Stimulated activated naive CD8-positive, alpha-beta T cell treated with anti-CD3 and anti-CD28 coated beads, Interleukin-15, amount 100 ng/mL, for 72 hours (primary cell): ENCODE measurements around the gene FANCC.
"Not testable (repeated sequence)": the region's sequence is repeated elsewhere in the genome, so short reads cannot be mapped to it uniquely, and the experiment has no call there.

ENCODE experiments used
- ATAC-seq: fragments of 150-1000 bp; cut with Tn5 transposase; 2 replicates; pipeline ENCODE4 v1.10.0; 2021; ENCODE audit warnings: mild to moderate bottlenecking, moderate library complexity
- DNase-seq, 2 donors: peaks; one replicate each; pipeline ENCODE4 v3.0.0; 2021 to 2022
- H3K27ac Mint-ChIP-seq, 2 donors: one replicate each; pipeline ENCODE4 v1.8.0; 2022; ENCODE audit warnings: mild to moderate bottlenecking in 2 of 2, mixed read lengths in 2 of 2, moderate library complexity in 2 of 2
- H3K27me3 Mint-ChIP-seq: one replicate; pipeline ENCODE4 v1.8.0; 2022; ENCODE audit warnings: mixed read lengths
- H3K4me1 Mint-ChIP-seq: one replicate; pipeline ENCODE4 v1.8.0; 2022; ENCODE audit warnings: mild to moderate bottlenecking, mixed read lengths
- H3K4me3 Mint-ChIP-seq, 2 donors: one replicate each; pipeline ENCODE4 v1.8.0; 2022; ENCODE audit warnings: mild to moderate bottlenecking in 2 of 2, mixed read lengths in 2 of 2, moderate library complexity in 1 of 2
- H3K9me3 Mint-ChIP-seq, 2 donors: one replicate each; pipeline ENCODE4 v1.8.0; 2022; ENCODE audit warnings: mixed read lengths in 2 of 2

Gene FANCC

GRCh38 chr9:95239071-95239470, 78.4 kb downstream of the FANCC start:
- DNase-seq: no peak
- Mint-ChIP-seq H3K9me3 (no peaks in the 10 kb centered on the region), H3K4me1 (no peaks in the 10 kb centered on the region), H3K27ac (peak overlapping the region in 1 of 2 donors; percentile 60), H3K4me3 (no peak overlapping the region), H3K27me3 (no peaks in the 10 kb centered on the region)
- no peak for ATAC-seq

GRCh38 chr9:95237336-95237735, 80.2 kb downstream of the FANCC start:
- Mint-ChIP-seq H3K27ac (no peak overlapping the region), H3K27me3 (no peaks in the 10 kb centered on the region), H3K9me3 (no peaks in the 10 kb centered on the region)

GRCh38 chr9:95230046-95230445, 87.5 kb downstream of the FANCC start:
- ATAC-seq (no peak), DNase-seq (no peak)
- Mint-ChIP-seq H3K9me3 (no peaks in the 10 kb centered on the region), H3K27me3 (no peaks in the 10 kb centered on the region), H3K4me3 (no peak overlapping the region), H3K4me1 (no peaks in the 10 kb centered on the region), H3K27ac (no peak overlapping the region)

More at GRCh38 chr9:95237336-95237735, 80.2 kb downstream of the FANCC start:
- DNase-seq (no peak), ATAC-seq (no peak)
- Mint-ChIP-seq H3K4me3 (no peak overlapping the region), H3K4me1 (no peaks in the 10 kb centered on the region)

- no peak for ATAC-seq
- Mint-ChIP-seq H3K27me3 (no peaks in the 10 kb centered on the region), H3K4me1 (no peaks in the 10 kb centered on the region), H3K4me3 (no peak overlapping the region), H3K9me3 (no peaks in the 10 kb centered on the region), H3K27ac (peak overlapping the region in 1 of 2 donors; percentile 9)
- no peak for DNase-seq
Measured at GRCh38 chr9:95229230-95229915, 88.1 kb downstream of the FANCC start.

GRCh38 chr9:95226921-95227320, 90.6 kb downstream of the FANCC start:
- Mint-ChIP-seq H3K27me3 (no peaks in the 10 kb centered on the region), H3K27ac (no peak overlapping the region), H3K4me1 (no peaks in the 10 kb centered on the region), H3K9me3 (no peaks in the 10 kb centered on the region), H3K4me3 (no peak overlapping the region)
- DNase-seq: no peak
- no peak for ATAC-seq

GRCh38 chr9:95225726-95226106, 91.8 kb downstream of the FANCC start:
- no peak for DNase-seq
- H3K4me3 Mint-ChIP-seq: no peak overlapping the region
- ATAC-seq: no peak
- no peak overlapping the region for H3K27ac Mint-ChIP-seq
- no peaks in the 10 kb centered on the region for H3K4me1 Mint-ChIP-seq
- H3K9me3 Mint-ChIP-seq: no peaks in the 10 kb centered on the region
- no peaks in the 10 kb centered on the region for H3K27me3 Mint-ChIP-seq

GRCh38 chr9:95225076-95225725, 92.3 kb downstream of the FANCC start:
- Mint-ChIP-seq H3K4me1 (no peaks in the 10 kb centered on the region), H3K4me3 (no peak overlapping the region), H3K27ac (no peak overlapping the region), H3K27me3 (no peaks in the 10 kb centered on the region), H3K9me3 (no peaks in the 10 kb centered on the region)
- no peak for ATAC-seq
- DNase-seq: no peak

GRCh38 chr9:95224376-95225019, 93.0 kb downstream of the FANCC start:
- H3K4me3 Mint-ChIP-seq: no peak overlapping the region
- no peak for DNase-seq
- no peak overlapping the region for H3K27ac Mint-ChIP-seq
- no peak for ATAC-seq
- no peaks in the 10 kb centered on the region for H3K9me3 Mint-ChIP-seq
- H3K4me1 Mint-ChIP-seq: no peaks in the 10 kb centered on the region
- H3K27me3 Mint-ChIP-seq: no peaks in the 10 kb centered on the region

GRCh38 chr9:95220352-95220751, 97.2 kb downstream of the FANCC start:
- H3K27me3 Mint-ChIP-seq, H3K4me3 Mint-ChIP-seq, H3K4me1 Mint-ChIP-seq, H3K9me3 Mint-ChIP-seq, H3K27ac Mint-ChIP-seq, ATAC-seq, DNase-seq: not testable (repeated sequence)

GRCh38 chr9:95218773-95219172, 98.7 kb downstream of the FANCC start:
- peaks cover 8% of the 10 kb centered on the region for H3K4me1 Mint-ChIP-seq
- ATAC-seq (no peak), DNase-seq (no peak)
- no peaks in the 10 kb centered on the region for H3K27me3 Mint-ChIP-seq
- no peak overlapping the region for H3K4me3 Mint-ChIP-seq
- no peaks in the 10 kb centered on the region for H3K9me3 Mint-ChIP-seq
- H3K27ac Mint-ChIP-seq: no peak overlapping the region

- DNase-seq (no peak), ATAC-seq (no peak)
- no peaks in the 10 kb centered on the region for H3K9me3 Mint-ChIP-seq
- no peak overlapping the region for H3K27ac Mint-ChIP-seq
- H3K4me1 Mint-ChIP-seq: peaks cover 8% of the 10 kb centered on the region
- no peaks in the 10 kb centered on the region for H3K27me3 Mint-ChIP-seq
- H3K4me3 Mint-ChIP-seq: no peak overlapping the region
Measured at GRCh38 chr9:95217936-95218335, 99.6 kb downstream of the FANCC start.

- H3K27me3 Mint-ChIP-seq: no peaks in the 10 kb centered on the region
- DNase-seq: no peak
- no peak overlapping the region for H3K4me3 Mint-ChIP-seq
- no peaks in the 10 kb centered on the region for H3K9me3 Mint-ChIP-seq
- H3K4me1 Mint-ChIP-seq: peaks cover 20% of the 10 kb centered on the region
- peak overlapping the region in 1 of 2 donors; percentile 80 for H3K27ac Mint-ChIP-seq
- no peak for ATAC-seq
Measured at GRCh38 chr9:95215336-95215898, 102.1 kb downstream of the FANCC start.

- no peaks in the 10 kb centered on the region for H3K27me3 Mint-ChIP-seq
- no peaks in the 10 kb centered on the region for H3K9me3 Mint-ChIP-seq
- peaks cover 20% of the 10 kb centered on the region for H3K4me1 Mint-ChIP-seq
- H3K4me3 Mint-ChIP-seq: no peak overlapping the region
- H3K27ac Mint-ChIP-seq: no peak overlapping the region
- DNase-seq (no peak), ATAC-seq (no peak)
Measured at GRCh38 chr9:95213117-95213516, 104.4 kb downstream of the FANCC start.

GRCh38 chr9:95211028-95211427, 106.5 kb downstream of the FANCC start:
- Mint-ChIP-seq H3K27ac (no peak overlapping the region), H3K9me3 (no peaks in the 10 kb centered on the region), H3K27me3 (no peaks in the 10 kb centered on the region), H3K4me1 (peaks cover 20% of the 10 kb centered on the region), H3K4me3 (no peak overlapping the region)
- DNase-seq (no peak), ATAC-seq (no peak)

GRCh38 chr9:95207403-95207802, 110.1 kb downstream of the FANCC start:
- Mint-ChIP-seq H3K4me1 (peaks cover 16% of the 10 kb centered on the region), H3K4me3 (no peak overlapping the region)
- no peak for ATAC-seq

GRCh38 chr9:95206143-95206542, 111.4 kb downstream of the FANCC start:
- no peak for ATAC-seq
- no peak for DNase-seq
- H3K9me3 Mint-ChIP-seq: no peaks in the 10 kb centered on the region
- H3K27ac Mint-ChIP-seq: no peak overlapping the region
- H3K27me3 Mint-ChIP-seq: no peaks in the 10 kb centered on the region
- no peak overlapping the region for H3K4me3 Mint-ChIP-seq
- H3K4me1 Mint-ChIP-seq: peaks cover 7% of the 10 kb centered on the region

More at GRCh38 chr9:95207403-95207802, 110.1 kb downstream of the FANCC start:
- H3K27ac Mint-ChIP-seq: no peak overlapping the region
- no peaks in the 10 kb centered on the region for H3K27me3 Mint-ChIP-seq
- H3K9me3 Mint-ChIP-seq: no peaks in the 10 kb centered on the region
- DNase-seq: no peak
